HepG2 (cell line): ENCODE measurements around the gene RNASE13. TPM values are rescaled to one million over a fixed set of nuclear protein-coding genes. Genes with fewer than 3 reads are reported as not detected.

Experiments used
- HNRNPL ChIP-seq: fragments of 200-400 bp; formaldehyde crosslinking; IDR thresholded peaks from 2 replicates; pipeline ENCODE4 v1.6.1; 2017; ENCODE audit warnings: mild to moderate bottlenecking, low read depth, low read length
- ZNF224 ChIP-seq: sonication (generic); formaldehyde crosslinking; IDR thresholded peaks from 2 replicates; pipeline ENCODE4 v1.5.0; 2020; ENCODE audit warnings: mild to moderate bottlenecking, missing genetic modification reagents
- polyA plus RNA-seq, 8 experiments: library from polyadenylated mRNA; depleted of rRNA in 3 of 8; stranded (reverse) in 7 of 8; unstranded in 1 of 8; fragments of >200 nt; fragmentation: Illumina TruSeq in 4 of 8; extraction: Trizol in 4 of 8; gene quantifications; 2 replicates each; pipeline versions ENCODE4 v1.2.1 to v1.2.3, GENCODE V29; 2011 to 2016; ENCODE audit warnings: low read depth in 4 of 8, missing spikeins in 1 of 8, mixed read lengths in 1 of 8; ENCODE audit not compliant: insufficient read depth in 1 of 8
- total RNA-seq, 5 experiments: library from RNA; depleted of rRNA; stranded (reverse); fragments of >200 nt; fragmentation: Illumina TruSeq; extraction: Trizol; gene quantifications; 2 replicates each; pipeline ENCODE4 v1.2.3, GENCODE V29; 2016; ENCODE audit warnings: low read depth in 1 of 5
- TF ChIP-seq, protein P1 (sequence below): sonication (generic); formaldehyde crosslinking; IDR thresholded peaks from 2 replicates; pipeline ENCODE4 v1.4.0; 2020; ENCODE audit warnings: missing genetic modification reagents
- TF ChIP-seq, protein P2 (sequence below): sonication (generic); formaldehyde crosslinking; IDR thresholded peaks from 2 replicates; pipeline ENCODE4 v1.5.1; 2020; ENCODE audit warnings: mild to moderate bottlenecking, missing genetic modification reagents, moderate library complexity

Gene RNASE13
- total and polyA plus RNA-seq, 2 of the 13 experiments (the other 11 are each of a cell fraction or from before 2014, with no cell fraction given), result 1.0 TPM; not detected in 1

DNA sequence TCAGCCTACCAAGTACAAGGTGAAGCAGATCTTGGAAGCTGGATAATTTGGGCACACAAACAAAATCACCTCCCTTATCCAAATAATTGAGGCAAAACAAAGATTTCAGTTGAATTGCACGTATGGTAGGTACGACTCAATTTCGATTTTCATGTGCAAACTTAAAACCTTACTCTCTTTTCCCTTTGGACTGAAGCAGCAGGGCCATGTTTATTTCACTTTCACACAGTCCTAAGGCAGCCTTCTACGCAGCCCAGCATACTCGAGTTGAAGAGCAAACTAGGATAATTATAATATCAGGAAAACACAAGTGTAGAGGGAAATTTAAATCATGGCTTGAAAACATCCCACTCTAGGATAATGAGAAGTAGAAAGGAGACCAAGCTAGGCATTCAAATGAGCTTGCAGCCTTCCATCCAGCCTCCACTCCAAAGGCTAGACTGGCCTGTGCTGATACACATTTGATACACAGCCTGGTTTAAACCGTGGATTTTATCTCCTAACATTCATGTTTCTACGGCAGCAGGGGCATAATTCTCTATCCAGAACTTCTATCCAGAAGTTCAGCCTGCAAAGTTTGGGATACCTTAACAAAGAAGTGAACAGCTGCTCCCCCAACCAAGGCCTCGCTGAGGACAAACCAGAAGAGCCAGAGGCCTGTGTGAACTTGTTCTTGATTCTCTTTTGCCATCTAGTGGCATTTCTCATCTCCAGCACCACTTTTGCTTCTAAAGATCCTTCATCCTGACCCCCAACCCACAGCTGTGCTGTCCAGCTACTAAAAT, 5.2 kb upstream of the RNASE13 start (continued):
- TF ChIP-seq, protein P1, sequence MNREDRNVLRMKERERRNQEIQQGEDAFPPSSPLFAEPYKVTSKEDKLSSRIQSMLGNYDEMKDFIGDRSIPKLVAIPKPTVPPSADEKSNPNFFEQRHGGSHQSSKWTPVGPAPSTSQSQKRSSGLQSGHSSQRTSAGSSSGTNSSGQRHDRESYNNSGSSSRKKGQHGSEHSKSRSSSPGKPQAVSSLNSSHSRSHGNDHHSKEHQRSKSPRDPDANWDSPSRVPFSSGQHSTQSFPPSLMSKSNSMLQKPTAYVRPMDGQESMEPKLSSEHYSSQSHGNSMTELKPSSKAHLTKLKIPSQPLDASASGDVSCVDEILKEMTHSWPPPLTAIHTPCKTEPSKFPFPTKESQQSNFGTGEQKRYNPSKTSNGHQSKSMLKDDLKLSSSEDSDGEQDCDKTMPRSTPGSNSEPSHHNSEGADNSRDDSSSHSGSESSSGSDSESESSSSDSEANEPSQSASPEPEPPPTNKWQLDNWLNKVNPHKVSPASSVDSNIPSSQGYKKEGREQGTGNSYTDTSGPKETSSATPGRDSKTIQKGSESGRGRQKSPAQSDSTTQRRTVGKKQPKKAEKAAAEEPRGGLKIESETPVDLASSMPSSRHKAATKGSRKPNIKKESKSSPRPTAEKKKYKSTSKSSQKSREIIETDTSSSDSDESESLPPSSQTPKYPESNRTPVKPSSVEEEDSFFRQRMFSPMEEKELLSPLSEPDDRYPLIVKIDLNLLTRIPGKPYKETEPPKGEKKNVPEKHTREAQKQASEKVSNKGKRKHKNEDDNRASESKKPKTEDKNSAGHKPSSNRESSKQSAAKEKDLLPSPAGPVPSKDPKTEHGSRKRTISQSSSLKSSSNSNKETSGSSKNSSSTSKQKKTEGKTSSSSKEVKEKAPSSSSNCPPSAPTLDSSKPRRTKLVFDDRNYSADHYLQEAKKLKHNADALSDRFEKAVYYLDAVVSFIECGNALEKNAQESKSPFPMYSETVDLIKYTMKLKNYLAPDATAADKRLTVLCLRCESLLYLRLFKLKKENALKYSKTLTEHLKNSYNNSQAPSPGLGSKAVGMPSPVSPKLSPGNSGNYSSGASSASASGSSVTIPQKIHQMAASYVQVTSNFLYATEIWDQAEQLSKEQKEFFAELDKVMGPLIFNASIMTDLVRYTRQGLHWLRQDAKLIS, result no peak
- TF ChIP-seq, protein P2, sequence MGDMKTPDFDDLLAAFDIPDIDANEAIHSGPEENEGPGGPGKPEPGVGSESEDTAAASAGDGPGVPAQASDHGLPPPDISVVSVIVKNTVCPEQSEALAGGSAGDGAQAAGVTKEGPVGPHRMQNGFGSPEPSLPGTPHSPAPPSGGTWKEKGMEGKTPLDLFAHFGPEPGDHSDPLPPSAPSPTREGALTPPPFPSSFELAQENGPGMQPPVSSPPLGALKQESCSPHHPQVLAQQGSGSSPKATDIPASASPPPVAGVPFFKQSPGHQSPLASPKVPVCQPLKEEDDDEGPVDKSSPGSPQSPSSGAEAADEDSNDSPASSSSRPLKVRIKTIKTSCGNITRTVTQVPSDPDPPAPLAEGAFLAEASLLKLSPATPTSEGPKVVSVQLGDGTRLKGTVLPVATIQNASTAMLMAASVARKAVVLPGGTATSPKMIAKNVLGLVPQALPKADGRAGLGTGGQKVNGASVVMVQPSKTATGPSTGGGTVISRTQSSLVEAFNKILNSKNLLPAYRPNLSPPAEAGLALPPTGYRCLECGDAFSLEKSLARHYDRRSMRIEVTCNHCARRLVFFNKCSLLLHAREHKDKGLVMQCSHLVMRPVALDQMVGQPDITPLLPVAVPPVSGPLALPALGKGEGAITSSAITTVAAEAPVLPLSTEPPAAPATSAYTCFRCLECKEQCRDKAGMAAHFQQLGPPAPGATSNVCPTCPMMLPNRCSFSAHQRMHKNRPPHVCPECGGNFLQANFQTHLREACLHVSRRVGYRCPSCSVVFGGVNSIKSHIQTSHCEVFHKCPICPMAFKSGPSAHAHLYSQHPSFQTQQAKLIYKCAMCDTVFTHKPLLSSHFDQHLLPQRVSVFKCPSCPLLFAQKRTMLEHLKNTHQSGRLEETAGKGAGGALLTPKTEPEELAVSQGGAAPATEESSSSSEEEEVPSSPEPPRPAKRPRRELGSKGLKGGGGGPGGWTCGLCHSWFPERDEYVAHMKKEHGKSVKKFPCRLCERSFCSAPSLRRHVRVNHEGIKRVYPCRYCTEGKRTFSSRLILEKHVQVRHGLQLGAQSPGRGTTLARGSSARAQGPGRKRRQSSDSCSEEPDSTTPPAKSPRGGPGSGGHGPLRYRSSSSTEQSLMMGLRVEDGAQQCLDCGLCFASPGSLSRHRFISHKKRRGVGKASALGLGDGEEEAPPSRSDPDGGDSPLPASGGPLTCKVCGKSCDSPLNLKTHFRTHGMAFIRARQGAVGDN, result no peak
- TF ChIP-seq ZNF224 (CRISPR knock-in tag) (no peak), HNRNPL (no peak)
